ENCODE data around the gene FAM185A. TPM values are rescaled to one million over a fixed set of nuclear protein-coding genes. Genes with fewer than 3 reads are reported as not detected.
"Not testable (repeated sequence)": the region's sequence is repeated elsewhere in the genome, so short reads cannot be mapped to it uniquely, and the experiment has no call there.

Gene FAM185A
- total RNA-seq: 10 to 100 TPM in 2 of 3 donors, 1 to 10 TPM in 1; 8.7 to 12.2 (median 10.4) TPM
- long read RNA-seq, donor 1, partial matches to known transcripts: 1 of 9 reads
- long read RNA-seq, donor 1, other reads (novel, unspliced or antisense): 2 of 9 reads
- long read RNA-seq, donor 2, partial matches to known transcripts: 0 of 6 reads
- long read RNA-seq, donor 2, other reads (novel, unspliced or antisense): 4 of 6 reads

DNA sequence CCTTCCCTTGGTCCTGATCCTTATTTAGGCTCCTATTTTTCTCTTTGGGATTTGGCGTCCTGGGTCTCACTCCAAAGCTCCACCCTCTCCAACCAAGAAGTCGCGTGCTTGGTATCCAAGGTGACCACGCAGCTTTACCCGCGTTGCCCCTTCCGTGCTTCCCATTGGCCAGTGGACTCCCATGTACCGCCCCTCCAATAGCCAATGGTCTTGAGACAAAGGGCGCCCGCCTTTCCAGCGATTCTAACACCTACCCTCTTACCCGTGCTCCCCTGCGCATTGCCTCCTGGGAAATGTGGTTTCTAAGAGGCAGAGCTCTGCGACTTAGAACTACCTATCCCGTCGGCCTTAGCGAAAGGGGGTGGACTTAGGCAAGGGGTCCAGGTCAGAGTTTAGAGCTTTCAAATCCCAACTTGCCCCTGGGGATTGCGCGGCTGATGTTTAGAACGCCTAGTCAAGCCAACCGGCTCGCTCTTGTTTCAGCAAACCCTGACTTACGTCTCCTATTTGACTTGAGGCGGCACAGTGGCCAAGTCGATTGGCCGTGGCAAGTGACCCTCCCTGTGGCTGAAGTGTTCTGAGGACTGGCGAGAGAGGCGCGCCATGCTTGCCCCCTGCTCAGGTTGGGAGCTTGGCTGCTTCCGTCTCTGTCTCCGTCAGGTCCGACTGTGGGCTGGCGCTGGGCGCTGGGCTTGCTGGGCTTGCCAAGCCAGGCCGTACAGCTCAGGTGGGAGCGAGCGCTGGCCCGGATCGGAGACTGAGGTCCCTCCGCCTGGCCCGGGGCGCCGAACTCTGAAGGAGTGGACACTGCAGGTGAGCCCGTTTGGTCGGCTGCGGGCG is at the start of gene FAM185A:
Gene FAM185A, plus strand, starts transcription at position 395 of the 840 bp plus-strand sequence. Its CDS starts 209 bp downstream, at position 604.
- H3K36me3 ChIP-seq (ENCODE audit: low read depth); intact Hi-C loops (cut with DNase I, micrococcal nuclease); H3K9me3 ChIP-seq: not testable (repeated sequence)
- H3K4me3 ChIP-seq: peak within 1 kb of the TSS; percentile 51
- peak; percentile 99 for ATAC-seq
- peak; percentile 94 to 98 (median 97) for DNase-seq
- H3K4me1 ChIP-seq (ENCODE audit: low read depth): peaks cover 10% of the 10 kb centered on the region

DNA sequence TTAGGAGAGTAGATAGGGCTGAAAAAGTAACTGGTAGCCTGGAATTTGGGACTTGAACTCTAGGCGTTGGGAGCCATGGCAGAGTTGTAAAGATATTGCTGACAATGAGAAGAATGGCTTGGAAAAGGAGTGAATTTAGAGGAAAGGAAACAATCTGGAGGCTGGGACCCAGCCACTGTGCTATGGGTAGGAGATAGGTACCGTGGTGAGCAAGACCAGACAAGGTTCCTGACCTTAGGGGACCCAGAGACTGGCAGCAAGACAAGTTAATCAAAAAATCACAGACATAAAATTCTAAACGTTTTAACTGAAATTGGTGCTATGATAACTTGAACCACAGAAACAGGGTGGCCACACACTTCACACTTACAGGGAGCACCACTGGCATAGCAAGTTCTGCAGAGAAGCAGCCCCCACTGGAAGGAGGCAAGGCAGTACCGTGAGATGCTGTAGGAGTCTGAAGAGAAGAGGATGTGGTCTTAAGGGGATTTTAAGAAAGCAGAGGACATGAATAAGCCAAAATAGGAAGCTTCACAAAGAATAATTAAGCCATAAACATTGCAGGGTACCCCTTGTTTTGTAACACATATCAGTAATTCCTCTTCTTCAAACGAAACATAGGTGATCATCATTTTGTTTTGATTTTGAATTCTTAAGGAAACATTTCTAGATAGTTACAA is 35.6 kb upstream of the FAM185A start:
- H3K4me3 ChIP-seq; intact Hi-C loops (cut with DNase I, micrococcal nuclease); DNase-seq; H3K4me1 ChIP-seq (ENCODE audit: low read depth); H3K36me3 ChIP-seq (ENCODE audit: low read depth); H3K9me3 ChIP-seq: not testable (repeated sequence)
- peak; percentile 34 for ATAC-seq

DNA sequence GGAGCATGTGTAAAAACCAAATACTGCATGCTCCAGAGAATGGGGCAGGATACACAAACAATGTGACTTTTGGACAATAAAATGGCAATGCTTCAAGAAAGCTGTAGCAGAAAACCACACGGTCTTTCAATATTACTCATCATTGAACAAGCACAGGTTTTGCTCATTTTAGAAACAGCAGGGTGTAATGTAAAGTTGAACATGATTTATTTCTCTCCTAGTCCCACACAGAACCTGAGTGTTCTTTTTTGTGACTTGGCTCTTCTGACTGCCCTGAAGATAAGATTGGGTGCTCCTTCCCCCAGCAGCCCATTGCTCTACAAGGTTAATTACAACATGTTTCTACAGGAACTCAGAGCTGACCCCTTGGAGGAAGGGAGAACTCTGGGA is 35.1 kb upstream of the FAM185A start:
- DNase-seq; intact Hi-C loops (cut with DNase I, micrococcal nuclease); ATAC-seq; H3K9me3 ChIP-seq; H3K4me3 ChIP-seq; H3K36me3 ChIP-seq (ENCODE audit: low read depth); H3K4me1 ChIP-seq (ENCODE audit: low read depth): not testable (repeated sequence)

GRCh38 chr7:102714774-102715522 is 33.9 kb upstream of the FAM185A start:
- H3K4me1 ChIP-seq (ENCODE audit: low read depth); intact Hi-C loops (cut with DNase I, micrococcal nuclease); H3K36me3 ChIP-seq (ENCODE audit: low read depth); ATAC-seq; H3K4me3 ChIP-seq; DNase-seq; H3K9me3 ChIP-seq: not testable (repeated sequence)

- intact Hi-C loops (cut with DNase I, micrococcal nuclease); DNase-seq; H3K4me1 ChIP-seq (ENCODE audit: low read depth); H3K36me3 ChIP-seq (ENCODE audit: low read depth); H3K4me3 ChIP-seq; H3K9me3 ChIP-seq: not testable (repeated sequence)
- peak; percentile 51 for ATAC-seq
Observed at GRCh38 chr7:102715718-102716117, 33.1 kb upstream of the FAM185A start.

DNA sequence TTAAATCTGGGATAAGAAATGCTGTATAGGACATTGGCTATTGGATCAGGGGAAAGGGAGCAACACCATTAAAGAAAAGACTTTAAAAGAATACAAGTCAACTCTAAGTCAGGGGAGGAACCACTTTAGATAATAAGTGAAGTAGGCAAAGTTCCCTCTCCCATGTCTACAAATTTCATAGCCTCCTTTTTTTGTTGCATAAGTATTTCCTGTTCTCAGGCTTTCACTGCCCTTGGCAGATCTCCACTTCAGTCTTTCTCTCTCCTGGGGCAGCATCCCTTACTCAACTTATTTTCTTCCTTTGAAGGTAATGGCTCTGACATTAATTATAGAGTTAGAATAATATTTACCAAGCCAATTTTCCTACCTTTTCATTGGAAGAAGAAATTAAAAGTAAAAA is 30.3 kb upstream of the FAM185A start:
- H3K36me3 ChIP-seq (ENCODE audit: low read depth); H3K9me3 ChIP-seq; H3K4me3 ChIP-seq; DNase-seq; intact Hi-C loops (cut with DNase I, micrococcal nuclease); H3K4me1 ChIP-seq (ENCODE audit: low read depth); ATAC-seq: not testable (repeated sequence)

DNA sequence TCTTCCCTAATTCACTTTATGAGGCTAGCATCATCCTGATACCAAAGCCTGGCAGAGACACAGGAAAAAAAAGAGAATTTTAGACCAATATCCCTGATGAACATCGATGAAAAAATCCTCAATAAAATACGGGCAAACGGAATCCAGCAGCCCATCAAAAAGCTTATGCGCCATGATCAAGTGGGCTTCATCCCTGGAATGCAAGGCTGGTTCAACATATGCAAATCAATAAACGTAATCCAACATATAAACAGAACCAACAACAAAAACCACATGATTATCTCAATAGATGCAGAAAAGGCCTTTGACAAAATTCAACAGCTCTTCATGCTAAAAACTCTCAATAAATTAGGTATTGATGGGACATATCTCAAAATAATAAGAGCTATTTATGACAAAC is 22.6 kb upstream of the FAM185A start:
- DNase-seq; ATAC-seq; intact Hi-C loops (cut with DNase I, micrococcal nuclease); H3K9me3 ChIP-seq; H3K36me3 ChIP-seq (ENCODE audit: low read depth); H3K4me3 ChIP-seq; H3K4me1 ChIP-seq (ENCODE audit: low read depth): not testable (repeated sequence)

DNA sequence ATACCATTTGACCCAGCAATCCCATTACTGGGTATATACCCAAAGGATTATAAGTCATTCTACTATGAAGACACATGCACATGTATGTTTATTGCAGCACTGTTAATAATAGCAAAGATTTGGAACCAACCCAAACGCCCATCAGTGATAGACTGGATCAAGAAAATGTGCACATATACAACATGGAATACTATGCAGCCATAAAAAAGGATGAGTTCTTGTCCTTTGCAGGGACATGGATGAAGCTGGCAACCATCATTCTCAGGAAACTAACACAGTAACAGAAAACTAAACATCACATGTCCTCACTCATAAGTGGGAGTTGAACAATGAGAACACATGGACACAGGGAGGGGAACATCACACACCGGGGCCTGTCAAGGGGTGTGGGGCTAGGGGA is 19.1 kb upstream of the FAM185A start:
- H3K4me3 ChIP-seq; H3K9me3 ChIP-seq; intact Hi-C loops (cut with DNase I, micrococcal nuclease); H3K4me1 ChIP-seq (ENCODE audit: low read depth); DNase-seq; ATAC-seq; H3K36me3 ChIP-seq (ENCODE audit: low read depth): not testable (repeated sequence)

- ATAC-seq; H3K4me1 ChIP-seq (ENCODE audit: low read depth); intact Hi-C loops (cut with DNase I, micrococcal nuclease); DNase-seq; H3K9me3 ChIP-seq; H3K36me3 ChIP-seq (ENCODE audit: low read depth); H3K4me3 ChIP-seq: not testable (repeated sequence)
Observed at GRCh38 chr7:102730431-102730830, 18.4 kb upstream of the FAM185A start.

- ATAC-seq; DNase-seq; H3K4me1 ChIP-seq (ENCODE audit: low read depth); H3K4me3 ChIP-seq; intact Hi-C loops (cut with DNase I, micrococcal nuclease); H3K9me3 ChIP-seq; H3K36me3 ChIP-seq (ENCODE audit: low read depth): not testable (repeated sequence)
Observed at GRCh38 chr7:102742002-102742771, 6.6 kb upstream of the FAM185A start.

DNA sequence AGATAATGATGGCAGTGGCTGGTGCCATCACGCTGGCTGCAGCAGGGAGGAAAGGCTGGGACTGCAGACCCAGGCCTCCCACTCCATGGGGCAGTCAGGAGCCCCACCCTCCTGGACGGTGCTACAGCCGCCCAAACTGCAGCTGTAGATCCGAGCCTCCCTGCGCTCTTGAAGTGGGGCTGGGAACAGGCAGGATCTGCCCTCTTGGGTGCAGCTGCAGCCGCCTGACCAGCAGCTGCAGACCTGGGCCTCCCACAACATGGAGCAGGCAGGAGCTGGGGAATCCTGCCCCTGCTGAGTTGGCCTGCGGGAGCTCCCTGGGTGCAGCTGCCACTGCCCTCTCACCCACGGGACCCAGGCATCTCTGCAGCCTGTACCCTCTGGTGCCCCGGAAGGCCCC is 4.9 kb upstream of the FAM185A start:
- DNase-seq; ATAC-seq; H3K36me3 ChIP-seq (ENCODE audit: low read depth); H3K4me3 ChIP-seq; H3K9me3 ChIP-seq; H3K4me1 ChIP-seq (ENCODE audit: low read depth); intact Hi-C loops (cut with DNase I, micrococcal nuclease): not testable (repeated sequence)

GRCh38 chr7:102745494-102746288 is 3.1 kb upstream of the FAM185A start:
- DNase-seq; H3K4me3 ChIP-seq; ATAC-seq; H3K4me1 ChIP-seq (ENCODE audit: low read depth); H3K36me3 ChIP-seq (ENCODE audit: low read depth); H3K9me3 ChIP-seq; intact Hi-C loops (cut with DNase I, micrococcal nuclease): not testable (repeated sequence)
